GM18526 (cell line): Measurements from ENCODE around the gene NFIB.

Experiments used
- POLR2A ChIP-seq: IDR thresholded peaks from 3 replicates; pipeline ENCODE4 v1.6.1; 2011; ENCODE audit not compliant: insufficient read length; ENCODE audit errors: extremely low read depth

Gene NFIB

DNA sequence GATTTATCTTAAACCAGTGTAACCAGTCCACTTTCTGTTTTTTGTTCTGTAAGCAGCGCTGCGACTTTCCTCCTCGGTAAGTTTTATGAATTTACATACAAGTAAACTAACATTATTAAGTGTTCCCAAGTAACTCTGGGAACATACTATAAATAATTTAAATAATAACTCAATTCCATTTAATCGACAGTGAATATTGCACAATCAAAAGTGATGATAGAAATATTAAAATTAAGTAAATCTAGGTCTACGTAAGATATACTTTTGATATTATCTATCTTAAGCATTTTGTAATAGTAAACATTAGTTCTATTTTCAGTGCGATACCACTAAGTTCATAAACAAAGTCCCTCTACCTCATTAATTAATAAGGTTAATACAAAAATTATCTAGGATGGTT lies 7.8 kb downstream of the NFIB start:
- no peak for TF ChIP-seq POLR2A

DNA sequence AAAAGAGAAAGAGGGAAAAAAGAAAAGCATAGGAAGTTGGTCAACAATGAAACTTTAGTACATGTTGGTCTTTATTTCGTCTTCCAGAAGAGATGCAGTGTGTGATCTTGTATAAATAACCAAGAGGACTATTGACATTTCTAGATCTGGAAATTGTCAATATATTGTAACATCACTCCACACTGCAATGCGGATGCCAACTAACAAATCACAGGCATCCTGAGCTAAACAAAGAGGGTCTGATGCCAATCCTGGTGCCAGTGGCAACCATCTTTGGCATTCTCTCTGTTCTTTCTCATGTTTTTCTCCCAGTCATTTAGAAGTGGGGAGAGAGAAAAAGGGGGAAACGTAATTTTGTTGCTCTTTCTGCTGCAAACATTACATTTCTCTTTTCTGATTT lies 9.7 kb downstream of the NFIB start:
- no peak for TF ChIP-seq POLR2A

DNA sequence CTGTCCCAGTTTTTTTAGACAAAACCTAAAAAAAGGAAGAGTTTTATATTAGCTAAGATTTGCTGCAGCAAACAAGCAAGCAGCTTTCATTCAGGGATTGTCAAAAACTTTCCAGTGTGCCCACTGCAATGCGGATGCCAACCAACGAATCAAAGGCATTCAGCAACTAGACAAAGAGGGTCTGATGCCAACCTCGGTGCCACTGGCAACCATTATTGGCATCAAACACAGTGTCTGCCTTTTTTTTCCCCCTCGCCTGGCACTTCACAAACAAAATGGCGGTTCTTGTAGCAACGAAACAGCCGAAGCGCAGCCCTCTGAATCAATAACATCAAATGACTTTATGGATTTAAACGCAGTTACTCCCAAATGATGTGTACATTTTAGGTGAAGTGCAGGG lies 10.4 kb downstream of the NFIB start:
- TF ChIP-seq POLR2A, result no peak

DNA sequence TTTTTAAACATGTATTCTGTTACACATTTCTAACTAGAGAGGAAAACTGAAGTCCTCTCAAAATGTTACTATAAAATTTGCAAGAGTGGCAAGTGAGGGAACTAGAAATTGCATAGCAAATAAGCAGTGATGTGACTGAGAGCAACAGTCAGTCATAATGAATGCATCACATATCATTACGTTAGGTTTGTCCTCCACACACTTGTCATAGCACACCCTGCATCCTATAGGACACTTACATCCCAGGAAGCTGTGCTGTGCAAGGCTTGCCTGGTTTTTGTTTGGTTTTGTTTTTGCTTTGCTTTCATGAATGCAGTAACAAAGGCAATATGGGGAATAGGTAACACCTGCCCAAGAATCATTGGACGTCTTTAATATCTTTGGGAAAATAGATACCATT lies 10.8 kb downstream of the NFIB start:
- TF ChIP-seq POLR2A, result no peak

DNA sequence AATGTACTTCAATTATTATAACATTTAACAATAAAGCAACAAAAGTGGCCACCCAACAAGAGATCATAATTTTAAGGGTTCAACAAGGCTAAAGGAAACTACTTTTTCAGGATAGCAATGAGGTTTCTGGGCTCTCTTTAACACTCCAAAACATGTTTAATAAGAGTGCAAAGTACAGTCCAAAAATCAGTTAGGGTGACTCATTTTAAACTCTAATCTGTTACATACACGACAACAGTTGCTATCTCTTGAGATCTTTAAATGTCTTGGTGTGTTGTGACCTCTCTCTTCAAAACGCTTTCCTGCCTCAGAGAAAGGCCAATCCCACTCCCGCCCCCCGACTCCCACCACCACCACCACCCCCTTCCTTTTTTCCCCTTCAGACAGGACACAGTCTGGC lies 11.5 kb downstream of the NFIB start:
- no peak for TF ChIP-seq POLR2A

DNA sequence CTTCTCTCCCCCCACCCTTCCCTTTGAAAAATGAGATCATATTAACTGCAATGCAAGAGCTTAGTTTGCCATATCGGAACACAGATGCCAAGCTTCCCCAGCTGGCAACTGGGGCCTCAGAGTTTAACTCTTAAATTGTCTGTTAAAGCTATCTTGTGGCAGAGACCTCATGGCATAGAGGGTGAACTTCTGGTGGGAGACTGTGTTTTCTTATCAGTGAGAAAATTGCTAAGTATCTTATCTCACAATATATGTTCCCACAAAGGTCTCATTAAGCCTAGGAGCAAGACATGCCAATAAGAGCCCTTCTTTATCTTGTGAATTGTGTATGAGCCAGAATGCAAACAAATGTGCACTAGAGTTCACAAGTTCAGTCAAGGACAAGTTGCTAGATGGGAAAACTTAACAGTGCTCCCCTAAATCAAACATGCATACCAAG lies 12.3 kb downstream of the NFIB start:
- TF ChIP-seq POLR2A, result no peak

DNA sequence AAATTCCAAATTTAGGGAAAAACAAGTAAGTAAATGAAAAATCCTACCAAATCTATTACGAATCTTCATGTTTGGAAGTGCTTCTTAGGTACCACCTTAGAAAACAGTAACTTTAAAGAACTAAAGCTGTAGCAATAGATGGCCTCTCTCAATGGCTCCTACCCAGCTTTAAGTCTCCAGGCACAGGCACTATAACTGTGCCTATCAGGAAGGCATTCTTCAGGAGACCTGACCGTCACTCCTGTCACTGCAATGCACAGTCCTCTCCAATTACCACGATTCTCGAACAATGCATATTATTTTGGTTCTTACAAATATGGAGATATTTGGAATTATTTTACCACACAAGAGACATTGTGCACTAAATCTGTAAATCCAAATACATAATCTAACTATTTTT lies 12.9 kb downstream of the NFIB start:
- TF ChIP-seq POLR2A, result no peak

DNA sequence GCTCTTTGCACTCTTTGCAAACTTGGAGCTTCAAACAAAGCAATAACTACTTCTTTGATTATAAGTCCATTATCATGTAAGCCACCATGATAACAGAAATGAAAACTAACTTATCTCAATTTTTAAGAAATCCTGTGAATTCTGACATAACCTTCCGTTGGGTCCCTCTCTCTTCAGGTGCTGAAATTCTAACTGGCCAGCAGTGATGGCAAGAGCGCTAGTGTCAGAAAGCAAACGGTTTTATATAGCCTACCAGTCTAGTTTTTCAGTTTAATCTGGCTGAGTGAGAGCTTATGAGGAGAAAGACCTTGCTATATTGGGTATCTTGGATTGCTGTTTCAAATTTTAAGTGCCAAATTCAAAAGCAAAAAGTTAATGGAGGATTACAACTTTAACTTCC lies 13.4 kb downstream of the NFIB start:
- no peak for TF ChIP-seq POLR2A

DNA sequence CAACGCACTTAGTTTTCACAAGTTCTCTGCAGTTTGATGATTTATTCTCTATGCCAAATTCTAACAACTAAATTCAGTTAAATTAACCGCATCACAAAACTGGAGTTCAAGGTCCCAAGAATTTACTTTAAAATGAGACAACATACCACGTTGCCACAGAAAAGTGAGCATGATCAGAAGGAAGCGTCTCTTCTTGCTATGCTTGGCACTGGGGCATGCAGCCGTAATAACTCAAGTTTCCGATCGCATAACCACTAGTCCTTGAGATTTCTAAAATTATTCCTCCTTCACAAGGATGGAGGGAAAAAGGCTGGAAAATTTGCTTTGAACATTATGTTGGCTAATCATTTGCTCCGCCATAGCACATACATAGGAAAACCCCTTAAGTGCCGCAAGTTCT lies 13.9 kb downstream of the NFIB start:
- no peak for TF ChIP-seq POLR2A

DNA sequence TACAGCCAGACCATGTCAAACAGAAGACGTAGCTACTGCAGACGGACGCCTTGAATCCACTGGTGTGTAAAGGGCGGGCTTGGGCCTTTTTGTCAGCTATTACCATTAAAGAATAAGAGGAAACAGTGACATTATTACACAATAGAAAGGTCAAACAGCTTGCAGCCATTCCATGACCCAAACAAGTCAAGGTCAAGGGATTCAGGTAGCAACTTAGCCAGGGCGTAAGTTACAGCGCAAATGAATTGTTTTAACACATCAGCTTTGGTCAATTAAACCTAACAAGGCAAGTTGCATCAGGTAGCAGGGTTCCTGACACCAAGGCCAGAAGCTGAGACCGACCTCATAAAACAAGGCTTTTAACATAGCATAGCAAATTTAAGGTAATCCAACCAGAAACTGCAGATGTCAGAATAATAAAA lies 15.3 kb downstream of the NFIB start:
- TF ChIP-seq POLR2A, result no peak

DNA sequence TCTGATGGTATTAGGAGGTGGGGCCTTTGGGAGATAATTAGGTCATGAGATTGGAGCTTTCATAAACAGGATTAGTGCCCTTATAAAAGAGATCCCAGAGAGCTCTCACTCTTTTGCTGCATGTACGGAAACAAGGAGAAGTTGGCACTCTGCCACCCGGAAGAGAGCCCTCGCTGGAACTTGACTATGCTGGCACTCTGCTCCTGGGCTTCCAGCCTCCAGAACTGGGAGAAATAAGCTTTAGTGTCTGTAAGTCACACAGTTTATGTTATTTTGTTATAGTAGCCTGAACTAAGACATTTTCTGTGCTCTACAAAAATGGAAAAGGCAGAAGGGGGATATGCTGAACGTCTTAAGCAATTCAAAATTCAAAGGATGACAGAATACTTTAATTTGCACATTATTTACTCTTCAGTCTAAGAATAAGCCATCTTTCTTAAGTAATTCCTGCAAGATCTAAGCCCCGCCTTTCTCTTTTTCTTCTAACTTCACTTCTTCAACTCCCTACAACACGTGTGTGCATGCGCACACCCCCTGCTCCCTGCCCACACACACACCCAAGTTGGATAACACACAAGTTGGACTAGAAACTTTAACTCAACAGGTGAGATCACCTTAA lies 17.3 kb downstream of the NFIB start:
- TF ChIP-seq POLR2A, result no peak

DNA sequence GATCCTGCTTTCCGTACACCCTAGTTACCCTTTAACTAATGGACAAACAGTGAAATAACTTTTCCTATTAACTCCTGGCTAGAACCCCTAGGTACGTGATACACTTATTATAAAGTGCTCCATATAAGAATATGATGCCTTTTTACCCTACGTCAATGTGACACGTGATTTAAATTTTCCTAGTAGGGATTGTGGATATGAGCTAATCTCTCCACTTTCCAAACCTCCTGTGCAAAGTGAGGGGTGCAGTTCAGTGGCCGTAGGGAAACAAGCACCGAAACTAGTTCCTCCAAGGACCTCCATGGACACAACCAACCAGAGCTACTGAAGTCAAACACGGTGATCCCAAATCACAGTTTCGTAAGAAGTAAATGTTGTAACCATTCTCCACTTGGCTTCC lies 19.3 kb downstream of the NFIB start:
- TF ChIP-seq POLR2A, result no peak

DNA sequence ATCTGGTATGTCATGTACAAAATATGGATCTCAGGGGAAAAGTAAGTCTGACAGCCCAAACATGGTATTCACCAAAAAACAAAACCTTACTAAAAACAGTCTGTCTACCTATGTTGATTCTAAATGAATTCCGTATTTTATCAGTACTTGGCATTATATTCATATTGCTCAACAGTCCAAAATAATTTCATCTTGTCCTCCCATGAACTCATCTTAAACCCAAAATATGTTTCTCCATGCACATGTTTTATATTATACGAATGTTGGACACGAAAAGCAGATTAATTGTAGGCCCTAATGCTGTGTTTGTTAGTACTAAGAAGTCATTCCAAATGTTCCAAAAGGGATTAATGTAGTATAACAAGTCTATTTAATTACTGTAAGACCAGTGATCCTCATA lies 20.1 kb downstream of the NFIB start:
- TF ChIP-seq POLR2A, result no peak

DNA sequence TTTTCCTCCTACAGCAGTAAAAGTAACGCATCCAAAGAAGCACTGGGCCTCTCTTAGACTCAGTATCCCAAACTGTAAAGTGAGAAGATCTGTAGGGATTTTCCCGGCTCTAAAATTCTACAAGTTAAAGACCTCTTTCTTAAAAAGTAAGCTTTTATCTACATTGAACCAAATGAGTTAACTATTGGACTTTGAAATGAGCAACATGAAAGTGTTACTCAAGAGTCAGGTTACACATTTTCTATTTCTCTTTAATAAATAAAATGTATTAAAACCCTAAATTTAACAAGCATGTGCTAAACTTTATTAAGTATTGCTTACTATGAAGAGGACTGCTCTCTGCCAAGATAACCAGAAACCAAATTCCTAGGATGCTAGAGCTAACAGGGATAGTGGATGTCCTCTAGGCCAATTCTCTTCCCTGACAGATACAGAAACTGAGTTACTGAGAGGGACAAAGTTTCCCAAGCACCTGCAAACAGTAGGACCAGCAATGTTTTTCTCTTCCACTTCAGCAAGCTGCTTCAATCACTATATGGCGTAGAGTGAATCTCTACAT lies 21.7 kb downstream of the NFIB start:
- no peak for TF ChIP-seq POLR2A

DNA sequence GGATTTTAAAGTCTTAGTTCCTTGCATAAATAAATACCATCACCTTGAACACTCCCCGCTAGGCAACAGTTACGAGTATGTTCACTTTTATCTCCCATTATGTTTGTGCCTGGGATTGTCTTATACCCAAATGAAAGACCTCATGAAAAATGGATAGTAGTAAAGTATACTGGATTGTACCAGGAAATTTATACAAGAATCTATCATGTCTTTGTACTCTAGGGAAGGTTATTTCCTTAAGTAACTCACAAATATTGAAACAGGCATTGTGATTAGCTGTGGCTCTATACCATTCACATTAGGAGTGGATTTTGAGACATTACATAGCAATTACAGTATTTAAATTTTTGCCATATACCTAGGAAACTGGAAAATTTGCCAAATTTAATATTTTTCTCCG lies 24.0 kb downstream of the NFIB start:
- no peak for TF ChIP-seq POLR2A

DNA sequence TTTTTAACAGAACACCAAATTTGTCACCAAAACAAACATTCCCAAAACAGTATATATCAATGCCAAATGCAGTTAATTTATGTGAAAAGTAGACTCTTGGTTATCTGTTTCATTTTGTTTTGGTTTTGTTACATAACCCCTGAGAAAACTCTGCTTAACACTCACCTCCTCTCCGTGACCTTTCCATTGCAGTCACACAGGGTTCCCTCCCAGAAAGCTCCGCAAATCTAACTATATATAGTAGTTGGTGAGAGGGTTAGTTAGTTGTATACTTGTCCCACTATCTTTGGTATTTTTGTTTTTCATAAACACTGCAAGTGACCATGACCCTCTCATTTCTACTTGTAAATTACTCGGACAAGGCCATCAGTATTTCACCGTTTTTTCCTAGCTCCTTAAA lies 25.5 kb downstream of the NFIB start:
- TF ChIP-seq POLR2A, result no peak

DNA sequence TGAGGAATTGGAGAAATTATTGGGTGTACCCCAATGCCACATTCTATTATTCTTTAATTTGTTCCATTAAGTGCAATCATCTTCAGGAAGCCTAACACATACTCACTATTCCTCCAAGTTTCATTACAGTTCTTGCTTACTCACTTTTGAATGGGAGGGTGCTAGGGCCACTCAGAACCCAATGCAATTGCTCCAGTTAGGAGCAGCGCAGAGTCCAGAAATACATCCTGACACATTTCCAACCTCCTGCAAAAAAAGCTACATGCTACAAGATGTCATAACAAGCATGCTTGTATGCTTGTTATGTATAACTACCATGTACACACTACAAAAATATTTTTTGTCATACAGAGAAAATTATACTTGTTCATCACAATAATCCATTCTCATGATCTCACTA lies 27.8 kb downstream of the NFIB start:
- no peak for TF ChIP-seq POLR2A
